ENCODE data around the gene TTC23.

The TTC23 gene

GRCh38 chr15:99187936-99188335 lies 61.4 kb downstream of the TTC23 start:
- DNase-seq (ENCODE audit: low spot score) = no peak

DNA sequence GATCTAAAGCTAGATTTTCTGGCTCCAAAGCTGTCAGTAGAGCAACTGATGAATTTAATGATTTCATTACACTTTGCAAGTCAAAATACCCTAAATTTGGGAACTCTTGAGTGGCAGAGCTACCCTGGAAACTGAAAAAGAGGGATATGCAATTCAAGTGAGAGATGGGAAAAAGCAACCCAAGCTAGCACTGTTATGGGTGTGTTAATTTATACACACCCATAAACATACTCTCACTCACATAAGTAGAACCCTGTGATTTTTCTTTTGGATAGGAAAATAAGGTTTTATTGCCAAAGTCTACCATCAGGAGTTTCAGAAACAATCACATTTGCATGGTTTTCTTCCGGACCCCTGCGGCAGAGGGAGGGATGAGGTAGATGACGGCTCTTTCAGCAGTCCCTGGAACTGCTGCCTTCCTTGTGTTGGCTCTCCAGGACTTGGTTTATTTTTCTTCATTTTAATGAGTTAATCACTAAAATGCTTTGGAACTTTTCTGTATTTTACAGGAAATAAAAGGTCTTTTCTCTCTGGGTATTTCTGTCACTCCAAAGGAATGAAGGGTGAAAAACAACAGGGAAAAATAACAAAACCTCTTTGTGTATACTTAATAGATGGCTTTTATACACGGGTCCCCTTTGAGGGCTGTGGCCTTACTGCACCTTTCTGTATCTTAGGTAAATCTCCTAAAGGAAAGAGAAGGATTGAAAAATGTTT lies 63.8 kb downstream of the TTC23 start:
- DNase-seq (ENCODE audit: low spot score) = no peak

DNA sequence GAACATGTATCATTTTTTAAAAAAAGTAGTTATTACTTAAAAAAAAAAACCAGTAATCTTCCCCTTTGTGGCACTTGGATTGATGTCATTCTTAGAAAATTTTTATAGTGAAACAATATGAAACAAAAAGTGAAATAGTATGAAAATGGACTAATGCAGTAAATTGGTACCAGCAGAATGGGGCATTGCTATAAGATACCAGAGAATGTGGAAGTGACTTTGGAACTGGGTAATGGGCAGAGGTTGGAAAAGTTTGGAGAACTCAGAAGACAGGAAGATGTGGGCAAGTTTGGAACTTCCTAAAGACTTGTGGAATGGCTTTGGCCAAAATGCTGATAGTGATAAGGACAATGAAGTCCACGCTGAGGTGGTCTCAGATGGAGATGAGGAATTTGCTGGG lies 66.6 kb downstream of the TTC23 start:
- no peak for DNase-seq (ENCODE audit: low spot score)

DNA sequence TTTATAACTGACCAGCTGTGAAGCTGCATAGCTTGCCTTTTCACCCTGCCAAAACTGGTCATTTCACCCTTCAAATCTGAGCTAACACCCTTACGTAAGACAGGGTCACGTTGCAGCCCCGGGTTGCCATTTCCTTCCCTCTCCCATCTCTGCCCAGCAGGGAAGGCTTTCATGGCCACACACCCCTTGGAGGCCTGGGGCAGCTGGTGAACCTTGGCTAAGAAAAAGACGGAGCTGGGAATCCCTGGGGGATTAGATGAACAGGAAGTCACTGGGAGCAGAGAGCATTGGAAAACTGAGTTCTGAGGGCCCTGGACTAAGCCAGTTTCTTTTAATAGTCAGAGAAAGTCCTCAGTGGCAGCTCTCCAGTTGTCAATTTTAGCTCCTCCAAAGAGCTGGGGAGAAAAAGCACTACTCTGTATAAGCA lies 67.8 kb downstream of the TTC23 start:
- no peak for DNase-seq (ENCODE audit: low spot score)

- DNase-seq (ENCODE audit: low spot score) = no peak
Observed at GRCh38 chr15:99180964-99181306, 68.4 kb downstream of the TTC23 start.

DNA sequence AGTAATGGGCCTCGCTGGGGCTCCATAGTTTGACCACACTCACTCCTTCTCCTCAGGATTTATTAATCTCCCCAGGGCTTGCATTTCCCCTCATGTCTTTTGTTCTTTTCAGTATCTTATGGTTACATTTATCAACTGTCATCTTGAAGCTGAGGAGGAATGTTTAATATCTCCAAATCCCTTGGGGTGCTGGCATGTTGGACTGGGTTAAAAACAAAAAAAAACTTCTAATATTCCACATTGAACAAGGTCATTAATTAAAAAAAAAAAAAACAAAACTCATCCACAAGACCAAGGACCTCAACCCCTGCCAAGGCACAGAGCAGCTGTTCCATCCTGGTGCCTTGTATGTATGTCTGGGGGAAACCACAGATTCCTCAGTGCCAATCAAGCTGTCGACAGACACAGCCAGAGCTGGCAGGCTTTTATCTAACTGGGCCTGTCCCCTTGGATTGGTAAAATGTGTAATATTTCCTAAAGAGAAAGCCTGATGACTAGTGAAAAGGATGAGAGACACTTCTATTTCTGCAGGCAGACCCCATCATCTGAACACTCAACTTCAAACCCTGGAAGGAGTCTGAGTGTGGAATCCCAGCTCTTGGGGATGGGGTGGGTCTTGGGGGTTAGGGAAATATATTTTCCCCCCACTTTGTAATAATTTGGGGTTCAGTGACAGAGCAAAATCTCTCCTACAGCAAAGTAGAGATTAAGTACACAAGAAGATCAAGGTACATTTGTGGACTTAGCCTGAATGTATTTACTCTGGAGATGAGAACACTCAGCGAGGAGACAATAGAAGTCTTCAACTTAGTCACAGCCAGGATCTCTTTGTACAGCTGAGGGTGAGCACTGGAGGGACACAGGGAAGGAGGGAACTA lies 69.1 kb downstream of the TTC23 start:
- DNase-seq (ENCODE audit: low spot score) = no peak

- DNase-seq (ENCODE audit: low spot score) = no peak
Observed at GRCh38 chr15:99177679-99178078, 71.7 kb downstream of the TTC23 start.

- DNase-seq (ENCODE audit: low spot score) = no peak
Observed at GRCh38 chr15:99176757-99177156, 72.6 kb downstream of the TTC23 start.

DNA sequence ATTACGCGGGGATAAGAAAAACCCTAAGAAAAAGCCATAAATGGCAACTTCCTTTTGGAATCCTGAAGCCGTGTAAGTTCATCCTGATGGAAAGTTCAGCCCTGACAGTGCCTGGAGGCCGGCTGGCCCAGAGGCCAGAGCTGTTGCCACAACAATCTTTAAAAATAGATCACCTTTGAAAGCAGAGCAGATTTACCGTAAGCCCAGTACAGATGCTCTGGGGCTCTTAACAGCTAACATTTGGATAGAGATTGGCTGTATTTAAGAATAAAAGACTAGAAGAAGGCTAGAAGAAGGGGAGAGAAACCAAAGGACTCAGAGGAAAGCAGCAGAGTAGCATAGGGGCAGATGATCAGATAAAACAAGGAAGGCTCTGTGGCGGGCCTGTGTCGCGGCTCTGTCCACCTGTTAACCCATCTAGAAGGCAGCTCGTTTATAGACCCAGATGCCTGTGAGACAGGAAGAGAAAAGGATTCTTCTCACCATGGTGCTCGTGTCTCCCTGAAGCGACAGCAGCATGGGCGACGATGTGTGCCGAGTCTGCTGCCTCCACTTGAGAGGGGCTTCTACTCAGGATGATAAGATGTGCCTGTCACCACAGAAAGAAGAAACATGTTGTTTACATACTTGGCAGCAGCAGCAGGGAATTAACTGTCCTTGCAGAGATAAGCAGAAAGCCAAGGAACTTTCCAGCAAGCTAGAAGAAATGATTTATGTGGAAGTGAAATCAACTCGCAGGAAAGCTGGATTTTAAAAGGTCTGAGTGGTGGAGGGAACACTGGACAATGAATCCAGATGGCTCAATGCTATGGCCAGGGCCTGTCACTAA lies 74.6 kb downstream of the TTC23 start:
- DNase-seq (ENCODE audit: low spot score) = no peak

- DNase-seq (ENCODE audit: low spot score) = no peak
Observed at GRCh38 chr15:99172989-99173388, 76.4 kb downstream of the TTC23 start.

GRCh38 chr15:99172171-99172570 lies 77.2 kb downstream of the TTC23 start:
- no peak for DNase-seq (ENCODE audit: low spot score)

GRCh38 chr15:99170476-99171065 lies 78.8 kb downstream of the TTC23 start:
- DNase-seq (ENCODE audit: low spot score) = no peak

DNA sequence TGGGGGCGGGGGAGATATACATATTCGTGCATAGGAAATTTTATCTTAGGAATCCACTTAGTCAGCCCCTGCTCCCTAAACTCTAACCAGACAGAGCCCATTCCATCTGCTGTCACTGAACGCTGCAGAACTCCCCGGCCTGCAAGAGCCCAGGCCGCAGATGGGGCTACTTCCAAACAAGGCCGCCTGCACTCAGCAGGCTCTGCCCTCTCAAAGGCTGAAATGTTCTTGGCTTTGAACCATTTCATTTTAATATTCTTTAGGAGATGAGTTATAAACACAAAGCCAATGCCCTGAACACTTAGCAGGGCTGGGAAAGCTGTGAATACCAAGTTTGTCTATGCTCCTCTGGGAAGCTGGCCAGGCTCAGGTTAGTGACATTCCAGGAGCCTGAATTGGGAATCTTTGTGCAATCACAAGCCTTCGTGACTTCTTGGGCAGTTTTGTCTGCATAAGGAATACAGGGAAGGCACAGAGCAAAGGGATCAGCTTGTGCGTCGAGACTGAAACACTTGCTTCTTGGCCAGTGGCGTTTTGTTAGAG lies 79.5 kb downstream of the TTC23 start:
- peak; percentile 61 for DNase-seq (ENCODE audit: low spot score)

GRCh38 chr15:99168601-99169580 lies 80.5 kb downstream of the TTC23 start:
- no peak for DNase-seq (ENCODE audit: low spot score)

- DNase-seq (ENCODE audit: low spot score) = no peak
Observed at GRCh38 chr15:99167640-99168039, 81.7 kb downstream of the TTC23 start.

GRCh38 chr15:99167201-99167600 lies 82.2 kb downstream of the TTC23 start:
- DNase-seq (ENCODE audit: low spot score) = no peak

- no peak for DNase-seq (ENCODE audit: low spot score)
Observed at GRCh38 chr15:99165956-99166689, 83.3 kb downstream of the TTC23 start.

- DNase-seq (ENCODE audit: low spot score) = no peak
Observed at GRCh38 chr15:99165020-99165790, 84.2 kb downstream of the TTC23 start.

- no peak for DNase-seq (ENCODE audit: low spot score)
Observed at GRCh38 chr15:99164119-99164518, 85.3 kb downstream of the TTC23 start.
